Adrenal gland (tissue), 12 donors: Measurements from ENCODE around the gene LARGE1. TPM values are rescaled to one million over a fixed set of nuclear protein-coding genes. Genes with fewer than 3 reads are reported as not detected.

Source experiments
- DNase-seq, 7 donors: peaks; one replicate each; pipeline ENCODE4 v3.0.0-alpha.2; 2019 to 2020
- H3K27ac ChIP-seq, 5 donors: fragments of 200-600 bp; sonication (generic) in 4 of 5; 1 replicate in 3 of 5; 2 replicates in 2 of 5; pipeline versions ENCODE4 v1.5.1 to v1.8.0; 2016 to 2020; ENCODE audit warnings: mild to moderate bottlenecking in 1 of 5
- H3K27me3 ChIP-seq: fragments of 200-600 bp; 2 replicates; pipeline ENCODE4 v1.8.0; 2021
- H3K36me3 ChIP-seq, 2 donors: fragments of 200-600 bp; replicated peaks in 1 of 2; 1 replicate in 1 of 2; 2 replicates in 1 of 2; pipeline versions ENCODE4 v1.5.1 to v1.8.0; 2018 to 2022
- H3K4me1 ChIP-seq, 2 donors: fragments of 200-600 bp; replicated peaks in 1 of 2; 1 replicate in 1 of 2; 2 replicates in 1 of 2; pipeline versions ENCODE4 v1.5.1 to v1.8.0; 2018 to 2021
- H3K4me3 ChIP-seq, 4 donors: fragments of 200-600 bp; sonication (generic) in 3 of 4; one replicate each; pipeline ENCODE4 v1.5.1; 2016 to 2018
- H3K9me3 ChIP-seq, 3 donors: fragments of 200-600 bp; sonication (generic) in 1 of 3; replicated peaks in 1 of 3; 1 replicate in 2 of 3; 2 replicates in 1 of 3; pipeline versions ENCODE4 v1.5.1 to v1.8.0; 2016 to 2021
- CTCF ChIP-seq, 6 experiments: fragments of 450-650 bp in 4 of 6; fragments of 200-600 bp in 2 of 6; sonication (generic) in 1 of 6; IDR thresholded peaks; 1 replicate in 5 of 6; 2 replicates in 1 of 6; pipeline versions ENCODE4 v1.5.1 to v1.8.0; 2016 to 2021; ENCODE audit warnings: antibody characterized with exemption in 6 of 6, mild to moderate bottlenecking in 2 of 6, moderate library complexity in 1 of 6
- POLR2A ChIP-seq, 2 donors: fragments of 450-650 bp; IDR thresholded peaks; one replicate each; pipeline ENCODE4 v1.6.1; 2017; ENCODE audit warnings: antibody characterized with exemption in 2 of 2, mild to moderate bottlenecking in 2 of 2, moderate library complexity in 1 of 2
- WGBS, 4 donors: extraction: QIAGEN DNeasy Blood & Tissue Kit in 2 of 4; methylation state at CpG; one replicate each; pipeline versions ENCODE4 v1.1.5 to v1.1.7; 2013 to 2017; 5-methylcytosine and 5-hydroxymethylcytosine counted together
- intact Hi-C, 2 donors: fragments of 100-400 bp; cut with DNase I; formaldehyde crosslinking; loops; one replicate each; pipeline versions ENCODE4 v1.14.1 to v1.15.0; 2022 to 2023
- polyA plus RNA-seq, 3 donors: library from polyadenylated mRNA; stranded (reverse); fragments of 200-250 nt in 2 of 3; fragments of 350-450 nt in 1 of 3; fragmentation: Illumina TruSeq in 1 of 3; extraction: RNeasy Lipid Tissue Mini Kit (QIAGEN cat#74804) in 1 of 3; gene quantifications; one replicate each; pipeline ENCODE4 v1.2.3, GENCODE V29; 2013 to 2014
- total RNA-seq, 9 donors: library from RNA; depleted of rRNA in 4 of 9; stranded (reverse); fragments of >200 nt in 4 of 9; fragments of 120-200 nt in 1 of 9; fragmentation: NEBNext Ultra II Directional in 1 of 9; extraction: Animal tissue kit (Norgen Biotek cat#: 25700) in 1 of 9; gene quantifications; one replicate each; pipeline versions ENCODE4 v1.1.0 to v1.2.4, GENCODE V29; 2013 to 2023
- donor health status: healthy with polysubstance abuse.
- donor health status: Bipolar disorder and iron deficiency.
- donor health status: DM: yes; HTN: yes; CAD: no.
- donor health status: DM: no; HTN: no; CAD: no.
- donor health status: DM: no; HTN: no; CAD: no.
- donor health status: DM: yes; HTN: yes; CAD: no.

LARGE1 gene
- total and polyA plus RNA-seq, 12 donors = 3.4 to 67.6 (median 30.6) TPM

DNA sequence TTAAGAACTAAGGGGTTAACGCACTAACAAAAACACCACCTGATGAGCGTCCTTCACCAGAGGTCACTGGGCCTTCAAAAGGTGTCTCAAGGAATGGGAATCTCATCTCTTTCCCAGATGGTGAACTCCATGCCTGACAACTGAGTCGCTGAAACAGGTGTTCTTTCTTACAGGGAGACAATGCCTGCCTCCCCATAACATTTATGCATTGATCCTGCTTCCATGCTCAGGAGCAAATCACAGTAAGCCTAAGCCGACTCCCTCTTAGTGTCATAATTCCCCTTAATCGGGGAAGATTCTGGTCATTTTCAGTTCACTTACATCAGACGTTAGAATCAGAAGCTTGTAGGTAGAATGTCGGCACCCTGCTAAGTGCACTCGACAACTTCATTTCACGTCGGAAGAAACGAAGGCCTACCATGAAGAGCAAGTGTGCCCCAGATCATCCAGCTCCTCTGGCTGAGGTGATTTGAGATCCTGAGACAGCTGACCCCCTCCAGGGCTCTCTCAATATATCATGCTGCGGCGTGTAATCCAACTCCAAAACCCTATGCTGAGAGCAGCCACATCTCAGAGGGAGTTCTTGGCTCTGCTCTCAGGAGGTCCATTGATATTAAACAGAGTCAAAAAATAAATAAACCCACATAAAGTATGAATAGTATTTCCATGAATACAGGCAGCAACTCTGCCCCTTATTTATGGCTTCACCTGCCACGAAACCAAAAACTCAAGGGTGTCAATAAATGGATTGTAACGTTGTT, 163.1 kb downstream of the LARGE1 start:
- no peak for DNase-seq
- no peak overlapping the region for H3K4me3 ChIP-seq
- TF ChIP-seq CTCF (IDR thresholded peaks at IDR 0.05) (no peak), POLR2A (IDR thresholded peaks at IDR 0.05) (no peak)
- H3K4me1 ChIP-seq = no peaks in the 10 kb centered on the region
- H3K9me3 ChIP-seq = no peaks in the 10 kb centered on the region
- no peaks in the 10 kb centered on the region for H3K27me3 ChIP-seq
- no peaks in the 10 kb centered on the region for H3K36me3 ChIP-seq
- no peak overlapping the region for H3K27ac ChIP-seq
- WGBS, 4 donors = 74 to 83% (median 77%) methylated on average over 15 of the region's 15 CpGs
- intact Hi-C loops = no loop called here

DNA sequence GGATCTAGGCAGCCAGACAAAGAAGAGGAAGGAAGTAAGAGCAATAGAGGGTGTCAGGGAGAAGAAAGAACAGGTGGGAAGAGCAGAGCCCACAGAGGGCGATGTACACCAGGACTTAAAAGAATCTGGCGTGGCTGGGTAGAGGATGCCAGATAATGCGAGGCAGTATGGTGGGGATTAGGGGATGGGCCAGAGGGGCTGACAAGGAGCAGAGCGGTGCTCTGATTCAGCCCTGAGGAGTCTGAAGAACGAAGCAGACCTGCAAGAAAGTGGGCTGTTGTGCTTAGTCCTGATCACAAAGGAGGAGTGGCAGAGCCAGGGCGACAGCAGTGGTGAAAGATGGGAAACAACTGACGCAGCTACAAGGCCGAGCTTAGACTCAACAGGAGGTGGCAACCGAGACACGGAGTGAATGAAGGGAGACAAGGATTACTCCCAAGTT, 163.7 kb downstream of the LARGE1 start:
- H3K27ac ChIP-seq = no peak overlapping the region
- TF ChIP-seq CTCF (IDR thresholded peaks at IDR 0.05) (no peak), POLR2A (IDR thresholded peaks at IDR 0.05) (no peak)

GRCh38 chr22:33748714-33749113, 171.6 kb downstream of the LARGE1 start:
- intact Hi-C loops = no loop called here
- H3K4me1 ChIP-seq = no peaks in the 10 kb centered on the region
- H3K9me3 ChIP-seq = no peaks in the 10 kb centered on the region
- H3K27ac ChIP-seq = no peak overlapping the region
- no peaks in the 10 kb centered on the region for H3K27me3 ChIP-seq
- H3K4me3 ChIP-seq = no peak overlapping the region
- no peak for DNase-seq
- H3K36me3 ChIP-seq = no peaks in the 10 kb centered on the region
- TF ChIP-seq CTCF (IDR thresholded peaks at IDR 0.05) (no peak), POLR2A (IDR thresholded peaks at IDR 0.05) (no peak)
- WGBS, 4 donors = 86 to 97% (median 92%) methylated on average over 4 of the region's 4 CpGs

More for the DNA sequence above, 163.7 kb downstream of the LARGE1 start:
- H3K36me3 ChIP-seq = no peaks in the 10 kb centered on the region
- no peak for DNase-seq
- no peaks in the 10 kb centered on the region for H3K27me3 ChIP-seq
- H3K4me1 ChIP-seq = no peaks in the 10 kb centered on the region
- no peak overlapping the region for H3K4me3 ChIP-seq
- WGBS, 4 donors = 78 to 87% (median 83%) methylated on average over 9 to 10 of the region's 10 CpGs
- intact Hi-C loops = no loop called here
- H3K9me3 ChIP-seq = no peaks in the 10 kb centered on the region

DNA sequence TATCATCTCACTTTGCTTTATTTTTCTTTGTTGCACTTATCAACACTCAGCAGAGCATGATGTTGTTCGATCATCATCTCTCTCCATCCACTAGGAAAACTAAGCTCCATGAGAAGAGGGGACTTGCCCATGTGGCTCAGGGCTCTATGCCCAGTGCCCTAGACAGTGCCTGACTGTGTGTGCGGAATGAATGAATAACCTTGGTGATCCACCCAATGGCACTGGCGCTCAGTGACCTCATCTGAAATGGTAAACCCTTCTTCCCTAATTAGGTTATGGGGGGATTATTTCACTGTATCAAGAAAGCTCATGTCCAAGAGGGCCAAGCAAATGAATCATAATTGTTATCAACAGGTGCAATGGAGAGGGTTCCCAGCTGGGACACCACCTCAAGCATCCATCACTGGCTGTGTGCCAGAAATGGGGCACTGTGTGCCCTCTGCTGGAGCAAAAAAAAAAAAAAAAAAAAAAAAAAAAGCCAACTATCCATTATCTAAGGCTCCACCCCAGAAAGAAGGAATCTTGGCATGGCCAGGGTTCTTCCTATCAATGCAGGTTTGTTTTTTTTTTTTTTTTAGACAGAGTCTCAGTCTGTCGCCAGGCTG, 172.6 kb downstream of the LARGE1 start:
- H3K9me3 ChIP-seq = no peaks in the 10 kb centered on the region
- H3K27me3 ChIP-seq = no peaks in the 10 kb centered on the region
- DNase-seq = peak in 5 of 7 donors; percentile 29 to 59 (median 50)
- intact Hi-C loops = no loop called here
- WGBS, 4 donors = 87 to 91% (median 90%) methylated on average over 4 of the region's 4 CpGs
- no peak for TF ChIP-seq POLR2A (IDR thresholded peaks at IDR 0.05)
- peak in 1 of 6 experiments; percentile 9 for TF ChIP-seq CTCF (IDR thresholded peaks at IDR 0.05)
- no peak overlapping the region for H3K4me3 ChIP-seq
- H3K27ac ChIP-seq = no peak overlapping the region
- H3K4me1 ChIP-seq = no peaks in the 10 kb centered on the region
- H3K36me3 ChIP-seq = no peaks in the 10 kb centered on the region
